HG02973 (cell line): ENCODE results near the gene LHX2.

ENCODE experiments used
- ATAC-seq: cut with Tn5 transposase; IDR thresholded peaks from one replicate; pipeline ENCODE4 v1.9.1; 2021; ENCODE audit warnings: moderate library complexity; ENCODE audit not compliant: unreplicated experiment

Gene LHX2

GRCh38 chr9:124012368-124013301 is 1.1 kb downstream of the LHX2 start:
- no peak for ATAC-seq

GRCh38 chr9:124013309-124014210 is 2.0 kb downstream of the LHX2 start:
- no peak for ATAC-seq

GRCh38 chr9:124014211-124014955 is 2.8 kb downstream of the LHX2 start:
- ATAC-seq: no peak

DNA sequence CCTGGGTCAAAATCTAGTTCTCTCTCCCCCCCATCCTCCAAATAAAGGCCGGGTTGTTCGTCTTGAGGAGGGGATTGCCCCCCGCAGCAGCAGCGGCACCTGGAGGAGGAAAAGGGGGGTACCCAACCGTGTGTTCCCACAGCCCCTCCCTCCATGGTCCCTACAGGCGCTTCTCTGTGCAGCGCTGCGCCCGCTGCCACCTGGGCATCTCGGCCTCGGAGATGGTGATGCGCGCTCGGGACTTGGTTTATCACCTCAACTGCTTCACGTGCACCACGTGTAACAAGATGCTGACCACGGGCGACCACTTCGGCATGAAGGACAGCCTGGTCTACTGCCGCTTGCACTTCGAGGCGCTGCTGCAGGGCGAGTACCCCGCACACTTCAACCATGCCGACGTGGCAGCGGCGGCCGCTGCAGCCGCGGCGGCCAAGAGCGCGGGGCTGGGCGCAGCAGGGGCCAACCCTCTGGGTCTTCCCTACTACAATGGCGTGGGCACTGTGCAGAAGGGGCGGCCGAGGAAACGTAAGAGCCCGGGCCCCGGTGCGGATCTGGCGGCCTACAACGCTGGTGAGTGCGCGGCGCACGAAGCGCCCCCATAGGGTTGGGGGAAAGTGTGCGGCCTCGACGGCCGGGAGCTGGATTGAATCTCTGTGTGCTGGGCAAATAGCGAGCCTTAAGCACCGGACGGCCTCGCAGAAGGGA is 3.5 kb downstream of the LHX2 start:
- no peak for ATAC-seq

- ATAC-seq: no peak
Measured at GRCh38 chr9:124015661-124016131, 4.1 kb downstream of the LHX2 start.

- ATAC-seq: no peak
Measured at GRCh38 chr9:124016175-124017050, 4.8 kb downstream of the LHX2 start.

GRCh38 chr9:124017051-124017928 is 5.7 kb downstream of the LHX2 start:
- ATAC-seq: no peak

DNA sequence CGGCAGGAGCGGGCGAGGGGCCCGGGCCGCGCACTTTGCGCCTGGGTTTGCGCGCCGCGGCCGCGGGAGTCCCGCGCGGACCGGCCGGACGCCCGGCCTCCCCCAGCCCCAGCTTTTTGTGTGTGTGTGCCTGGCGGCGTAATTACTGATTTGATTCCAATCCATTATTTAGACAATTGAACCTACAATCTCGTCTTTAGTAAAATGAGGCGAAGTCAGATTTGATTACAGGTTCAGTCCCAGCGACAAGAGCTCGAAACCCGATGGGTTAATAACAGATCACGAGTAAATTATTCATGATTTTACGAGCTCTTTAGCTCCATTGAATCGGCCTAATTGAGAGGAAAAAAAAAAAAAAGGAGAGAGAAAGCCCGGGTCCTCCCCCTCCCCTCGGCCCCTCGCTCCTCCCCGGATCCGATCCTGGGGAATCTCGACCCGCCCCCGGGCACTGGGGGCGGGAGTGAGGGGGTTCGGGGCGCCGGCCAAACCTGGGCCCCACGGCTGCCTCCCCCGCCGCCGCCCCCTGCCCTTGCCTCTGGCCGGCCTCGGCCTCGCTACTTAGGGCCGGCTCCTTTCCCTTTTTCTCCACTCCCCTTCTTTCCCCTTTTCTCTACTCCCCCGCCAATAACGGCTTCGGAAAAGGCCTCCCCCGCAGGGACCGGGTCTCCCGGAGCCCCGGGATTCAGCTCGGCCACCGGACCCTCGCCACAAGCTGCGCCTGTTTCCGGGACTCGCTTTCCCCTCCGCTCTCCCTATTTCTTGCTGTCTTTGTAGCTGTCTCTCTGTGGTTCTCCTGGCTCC is 6.6 kb downstream of the LHX2 start:
- no peak for ATAC-seq

DNA sequence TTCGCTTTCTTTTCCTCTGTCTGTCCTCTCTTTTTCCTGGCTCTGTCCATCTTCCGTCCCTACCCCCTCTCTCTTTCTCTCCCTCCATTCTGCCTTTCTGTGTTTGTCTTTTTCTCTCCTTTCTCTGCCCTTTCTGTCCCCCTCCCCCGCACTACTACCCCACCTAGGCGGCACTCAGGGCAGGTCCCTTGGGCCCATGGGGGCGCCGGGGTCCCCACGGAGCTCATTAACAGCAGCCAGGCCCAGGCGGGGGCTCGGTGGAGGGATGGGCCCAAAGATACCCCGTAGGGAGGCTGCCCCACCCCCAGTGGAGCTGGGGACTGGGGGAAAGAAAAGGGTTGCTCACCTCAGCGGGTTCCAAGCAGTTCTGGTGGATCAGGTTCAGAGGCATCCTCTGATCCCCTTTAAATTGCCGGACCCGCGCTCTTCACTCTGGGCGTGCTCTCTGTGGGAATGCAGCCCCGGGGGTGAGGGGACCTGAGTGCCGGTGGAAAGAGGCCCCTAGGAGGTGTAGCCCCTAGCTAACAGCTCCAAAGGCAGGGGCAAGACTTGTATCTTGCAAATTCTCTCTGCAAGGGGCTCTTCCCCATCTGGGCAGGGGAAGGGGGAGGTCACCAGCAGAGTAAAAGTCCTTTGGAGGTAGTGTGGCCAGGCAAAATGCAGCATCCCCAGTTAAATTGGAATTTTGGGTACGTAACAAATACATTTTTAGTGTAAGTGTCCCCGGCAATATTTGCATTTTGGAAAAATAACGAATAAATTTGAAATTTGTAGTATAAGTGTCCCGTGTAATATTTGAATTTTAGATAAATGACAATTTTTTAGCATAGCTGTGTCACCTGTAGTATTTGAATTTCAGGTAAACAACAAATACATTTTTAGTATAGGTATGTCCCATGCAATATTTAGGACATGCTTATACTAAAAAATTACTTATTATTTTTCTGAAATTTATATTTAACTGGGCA is 7.4 kb downstream of the LHX2 start:
- no peak for ATAC-seq

DNA sequence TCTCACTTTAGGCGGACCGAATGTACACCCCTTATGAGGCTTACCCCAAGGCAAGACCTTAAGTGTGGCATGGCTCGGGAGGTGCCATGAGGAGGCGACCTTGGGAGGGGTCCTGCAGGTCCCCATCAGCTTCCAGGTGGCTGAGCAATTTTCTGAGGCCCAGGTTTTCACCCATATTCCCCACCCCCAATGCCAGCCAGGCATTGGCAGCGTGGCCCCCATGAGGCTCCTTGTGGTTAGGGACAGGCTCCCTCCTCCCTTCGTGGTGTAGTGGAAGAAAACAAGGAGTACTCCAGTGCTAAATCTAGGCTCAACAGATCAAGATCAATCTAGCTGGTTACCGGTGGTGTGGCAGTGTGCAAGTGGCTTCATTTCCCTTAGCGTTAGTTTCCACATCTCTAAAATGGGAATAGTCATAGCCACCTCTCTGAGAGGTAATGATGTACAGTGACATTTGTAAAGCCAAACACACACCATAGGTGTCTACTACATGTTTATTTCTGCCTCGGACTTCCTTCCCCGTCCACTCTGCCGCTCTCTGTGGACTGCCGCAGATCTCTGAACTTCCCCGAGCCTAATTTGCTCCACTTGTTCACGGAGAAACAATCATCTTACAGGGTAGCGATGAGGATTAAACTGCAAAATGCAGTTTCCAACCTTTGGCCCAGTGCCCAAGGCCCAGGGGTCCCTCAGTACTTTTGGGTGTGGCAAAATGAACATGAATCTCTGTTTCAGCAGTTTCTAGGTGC is 8.4 kb downstream of the LHX2 start:
- no peak for ATAC-seq

- ATAC-seq: no peak
Measured at GRCh38 chr9:124020520-124021384, 9.2 kb downstream of the LHX2 start.

- no peak for ATAC-seq
Measured at GRCh38 chr9:124021385-124021769, 9.8 kb downstream of the LHX2 start.

- no peak for ATAC-seq
Measured at GRCh38 chr9:124022201-124023121, 10.9 kb downstream of the LHX2 start.

- ATAC-seq: no peak
Measured at GRCh38 chr9:124024107-124024506, 12.5 kb downstream of the LHX2 start.
